Heart right ventricle (tissue), 16 donors: ENCODE results near the gene UNC5C. TPM values are rescaled to one million over a fixed set of nuclear protein-coding genes. Genes with fewer than 3 reads are reported as not detected.

ENCODE experiments used
- ATAC-seq, 8 donors: fragments of 200-7000 bp; cut with Tn5 transposase; one replicate each; pipeline ENCODE4 v1.9.1; 2020; ENCODE audit warnings: mild to moderate bottlenecking in 8 of 8, moderate library complexity in 8 of 8, moderate number of reproducible peaks in 1 of 8
- DNase-seq, 2 donors: peaks; one replicate each; pipeline ENCODE4 v3.0.0-alpha.2; 2020
- H3K27ac ChIP-seq, 10 donors: fragments of 200-600 bp; sonication (generic) in 2 of 10; one replicate each; pipeline versions ENCODE4 v1.5.0 to v1.8.0; 2020 to 2022; ENCODE audit warnings: mild to moderate bottlenecking in 3 of 10
- H3K27me3 ChIP-seq, 7 donors: fragments of 200-600 bp; one replicate each; pipeline ENCODE4 v1.8.0; 2021 to 2022; ENCODE audit warnings: mild to moderate bottlenecking in 2 of 7
- H3K36me3 ChIP-seq, 9 donors: fragments of 200-600 bp; sonication (generic) in 1 of 9; one replicate each; pipeline versions ENCODE4 v1.5.0 to v1.8.0; 2020 to 2022; ENCODE audit warnings: mild to moderate bottlenecking in 2 of 9
- H3K4me1 ChIP-seq, 9 donors: fragments of 200-600 bp; sonication (generic) in 1 of 9; one replicate each; pipeline versions ENCODE4 v1.5.0 to v1.8.0; 2020 to 2022; ENCODE audit warnings: mild to moderate bottlenecking in 4 of 9
- H3K4me3 ChIP-seq, 10 donors: fragments of 200-600 bp; sonication (generic) in 2 of 10; one replicate each; pipeline versions ENCODE4 v1.5.0 to v1.8.0; 2020 to 2022; ENCODE audit warnings: mild to moderate bottlenecking in 7 of 10, moderate library complexity in 2 of 10
- H3K9me3 ChIP-seq, 11 donors: fragments of 200-600 bp in 10 of 11; sonication (generic) in 2 of 11; one replicate each; pipeline versions ENCODE4 v1.5.0 to v1.8.0; 2013 to 2022; ENCODE audit warnings: mild to moderate bottlenecking in 2 of 11, control low read depth in 1 of 11, moderate library complexity in 1 of 11
- WGBS, 2 donors: extraction: QIAGEN DNeasy Blood & Tissue Kit; methylation state at CpG; one replicate each; pipeline ENCODE4 v1.1.7; 2013; ENCODE audit warnings: inconsistent platforms in 1 of 2; 5-methylcytosine and 5-hydroxymethylcytosine counted together
- intact Hi-C, 10 donors: fragments of 100-400 bp; cut with DNase I; formaldehyde crosslinking; loops; one replicate each; pipeline versions ENCODE4 v1.11.1 to v1.14.2; 2022
- polyA plus RNA-seq, 2 donors: library from polyadenylated mRNA; stranded (reverse); fragments of 200-250 nt; gene quantifications; one replicate each; pipeline ENCODE4 v1.2.3, GENCODE V29; 2013
- total RNA-seq, 10 donors: library from RNA; stranded (reverse); fragmentation: NEBNext Ultra II Directional in 3 of 10; extraction: Animal tissue kit (Norgen Biotek cat#: 25700) in 3 of 10; gene quantifications; one replicate each; pipeline versions ENCODE4 v1.2.1 to v1.2.4, GENCODE V29; 2021 to 2023
- TF ChIP-seq, protein P1 (sequence below), 9 donors: fragments of 200-600 bp; sonication (generic) in 2 of 9; IDR thresholded peaks; one replicate each; pipeline versions ENCODE4 v1.5.0 to v1.8.0; 2021 to 2022; ENCODE audit warnings: antibody characterized with exemption in 9 of 9, mild to moderate bottlenecking in 5 of 9, moderate library complexity in 1 of 9
- donor health status: Arrhythmogenic right ventricular cardiomyopathy.
- donor health status: ischemic (EF 13 %, LVEDD 7.1; RV severe dilation, severe dysfunction).
- donor health status: healthy with polysubstance abuse.
- donor health status: DM: no; HTN: yes; CAD: no.
- donor health status: DM: no; HTN: no; CAD: no.
- donor health status: ischemic (EF 25% LVEDD 6.9; RV normal size, moderate dysfunction).
- donor health status: ischemic (EF 25% LVEDD 5.7; RV mildly dilated, moderate dysfunction).
- donor health status: healthy.
- donor health status: DM: yes; HTN: yes; CAD: no.
- donor health status: Ischemic cardiomyopathy.
- donor health status: ischemic (EF 35%, LVEDD 5.7; RV mildly dilated, moderate dysfunction).
- donor health status: nonischemic (EF 11% LVEDD 7.7; RV severe dilation, severe dysfunction).
- donor health status: DM: yes; HTN: yes; CAD: no.
- donor health status: PGD.
- donor health status: ischemic (EF 29% LVEDD 5.4; RV normal size, mild dysfunction).
- donor health status: nonischemic (EF 23%, LVEDD 6.1; RV moderate dilation, normal function).

The UNC5C gene
- total and polyA plus RNA-seq, 12 donors, result 0.44 to 3.2 (median 1.5) TPM

DNA sequence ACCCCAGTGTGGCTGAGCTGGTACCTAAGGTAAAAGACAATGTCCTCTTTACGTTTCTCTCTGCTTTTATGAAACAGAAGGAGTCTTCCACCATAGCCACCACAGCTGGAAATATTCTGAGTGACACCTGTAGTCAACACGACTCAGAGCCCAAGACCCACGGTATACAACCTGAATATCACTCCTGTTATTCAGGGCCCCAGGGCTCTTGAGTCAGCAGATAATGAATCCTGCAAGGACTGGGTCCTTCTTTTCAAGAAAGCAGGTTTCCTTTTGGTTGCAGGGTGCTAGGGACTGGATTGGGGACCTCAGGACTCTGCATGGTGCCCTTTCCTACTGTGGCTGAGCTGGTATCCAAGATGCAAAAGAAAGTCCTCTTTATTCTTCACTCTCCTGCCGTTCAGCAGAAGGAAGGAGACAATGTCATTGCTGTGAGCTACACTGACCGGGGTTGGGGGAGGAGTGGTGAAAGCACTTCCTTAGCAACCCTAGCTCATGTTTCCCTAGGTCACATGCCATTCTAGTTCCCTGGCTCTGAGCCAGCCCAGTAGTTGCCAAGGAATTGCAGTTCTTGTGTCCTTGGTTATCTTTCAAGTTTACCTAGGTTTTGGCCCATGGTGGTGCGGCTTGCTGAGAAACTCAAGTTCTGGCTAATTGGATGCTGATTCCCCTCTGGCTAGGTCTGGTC is 23.7 kb upstream of the UNC5C start:
- H3K27ac ChIP-seq, result no peak overlapping the region
- 38 to 40% methylated on average over 6 of the region's 6 CpGs for WGBS, 2 donors
- no peaks in the 10 kb centered on the region for H3K36me3 ChIP-seq
- H3K4me1 ChIP-seq, result no peaks in the 10 kb centered on the region
- no peak overlapping the region for H3K4me3 ChIP-seq
- DNase-seq (peak; percentile 12 to 54), ATAC-seq (peak in 2 of 8 donors; percentile 27 to 69)
- intact Hi-C loops, result no loop called here
- TF ChIP-seq, protein P1, sequence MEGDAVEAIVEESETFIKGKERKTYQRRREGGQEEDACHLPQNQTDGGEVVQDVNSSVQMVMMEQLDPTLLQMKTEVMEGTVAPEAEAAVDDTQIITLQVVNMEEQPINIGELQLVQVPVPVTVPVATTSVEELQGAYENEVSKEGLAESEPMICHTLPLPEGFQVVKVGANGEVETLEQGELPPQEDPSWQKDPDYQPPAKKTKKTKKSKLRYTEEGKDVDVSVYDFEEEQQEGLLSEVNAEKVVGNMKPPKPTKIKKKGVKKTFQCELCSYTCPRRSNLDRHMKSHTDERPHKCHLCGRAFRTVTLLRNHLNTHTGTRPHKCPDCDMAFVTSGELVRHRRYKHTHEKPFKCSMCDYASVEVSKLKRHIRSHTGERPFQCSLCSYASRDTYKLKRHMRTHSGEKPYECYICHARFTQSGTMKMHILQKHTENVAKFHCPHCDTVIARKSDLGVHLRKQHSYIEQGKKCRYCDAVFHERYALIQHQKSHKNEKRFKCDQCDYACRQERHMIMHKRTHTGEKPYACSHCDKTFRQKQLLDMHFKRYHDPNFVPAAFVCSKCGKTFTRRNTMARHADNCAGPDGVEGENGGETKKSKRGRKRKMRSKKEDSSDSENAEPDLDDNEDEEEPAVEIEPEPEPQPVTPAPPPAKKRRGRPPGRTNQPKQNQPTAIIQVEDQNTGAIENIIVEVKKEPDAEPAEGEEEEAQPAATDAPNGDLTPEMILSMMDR (IDR thresholded peaks at IDR 0.05), result no peak
- peaks cover 0 to 60% (median 12%) of the 10 kb centered on the region in 11 donors for H3K9me3 ChIP-seq
- no peaks in the 10 kb centered on the region for H3K27me3 ChIP-seq

DNA sequence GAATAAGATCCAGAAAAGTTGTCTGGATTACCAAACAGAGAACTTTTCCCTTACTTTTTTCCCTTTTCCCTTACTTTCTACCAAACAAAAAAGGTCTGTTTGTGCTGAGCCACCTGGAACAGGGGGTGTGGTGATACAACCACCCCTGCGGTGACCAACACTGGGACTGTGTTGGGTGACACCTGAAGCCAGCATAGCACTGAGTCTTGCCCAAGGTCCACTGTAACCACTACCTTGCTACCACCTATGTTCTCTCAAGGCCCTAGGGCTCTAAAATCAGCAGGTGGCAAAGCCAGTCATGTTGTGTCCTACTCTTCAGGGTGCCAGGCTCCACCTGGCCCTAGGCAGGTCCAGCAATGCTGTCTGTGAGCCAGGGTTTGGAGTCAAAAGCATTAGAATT is 22.8 kb upstream of the UNC5C start:
- Histone ChIP-seq H3K27me3 (no peaks in the 10 kb centered on the region), H3K4me3 (no peak overlapping the region), H3K27ac (no peak overlapping the region), H3K4me1 (no peaks in the 10 kb centered on the region), H3K36me3 (no peaks in the 10 kb centered on the region), H3K9me3 (peaks cover 0 to 59% (median 11%) of the 10 kb centered on the region in 11 donors)
- DNase-seq (no peak), ATAC-seq (no peak)
- intact Hi-C loops, result no loop called here
- whole genome bisulfite sequencing, 2 donors, result 95 to 96% methylated on average over 1 of the region's 1 CpG
- TF ChIP-seq, protein P1 (IDR thresholded peaks at IDR 0.05), result no peak

DNA sequence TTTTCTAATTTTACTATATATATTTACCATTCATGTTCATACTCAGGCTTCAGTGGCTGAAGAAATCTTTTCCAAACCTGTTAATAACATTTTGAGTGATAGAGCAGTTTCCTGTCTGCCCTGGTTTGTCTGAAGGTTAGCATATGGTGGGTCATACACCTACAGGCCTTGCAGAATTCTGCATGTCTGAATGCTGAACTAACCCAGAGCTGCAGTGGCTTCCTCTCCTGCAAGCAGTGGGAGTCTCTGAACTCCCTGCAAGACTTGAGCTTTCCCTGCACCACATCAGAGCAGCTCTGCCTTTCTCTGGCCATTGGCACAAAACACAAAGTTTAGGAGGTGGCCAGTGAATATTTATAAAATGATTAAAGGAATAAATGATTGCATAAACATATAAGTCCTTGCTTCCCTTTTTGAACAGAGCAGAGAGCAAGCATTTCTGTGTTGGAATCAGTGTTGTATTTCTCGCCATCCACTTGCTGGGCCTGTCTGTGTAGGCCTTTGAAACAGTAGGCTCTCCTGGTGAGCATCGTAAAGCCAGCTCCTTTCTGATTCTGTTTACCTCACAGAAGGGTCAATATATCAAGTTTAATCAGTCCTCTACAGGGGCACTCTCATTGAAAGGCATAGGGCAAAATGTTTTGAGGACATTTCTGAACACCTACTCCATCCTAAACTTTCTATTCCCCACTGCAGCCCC is 15.0 kb upstream of the UNC5C start:
- no peak overlapping the region for H3K27ac ChIP-seq
- H3K4me3 ChIP-seq, result no peak overlapping the region
- DNase-seq (no peak), ATAC-seq (no peak)
- WGBS, 2 donors, result 83 to 90% methylated on average over 2 of the region's 2 CpGs
- H3K36me3 ChIP-seq, result no peaks in the 10 kb centered on the region
- intact Hi-C loops, result no loop called here
- no peaks in the 10 kb centered on the region for H3K27me3 ChIP-seq
- TF ChIP-seq, protein P1 (IDR thresholded peaks at IDR 0.05), result no peak
- H3K4me1 ChIP-seq, result no peaks in the 10 kb centered on the region
- H3K9me3 ChIP-seq, result peaks cover 0 to 25% (median 2%) of the 10 kb centered on the region in 11 donors

DNA sequence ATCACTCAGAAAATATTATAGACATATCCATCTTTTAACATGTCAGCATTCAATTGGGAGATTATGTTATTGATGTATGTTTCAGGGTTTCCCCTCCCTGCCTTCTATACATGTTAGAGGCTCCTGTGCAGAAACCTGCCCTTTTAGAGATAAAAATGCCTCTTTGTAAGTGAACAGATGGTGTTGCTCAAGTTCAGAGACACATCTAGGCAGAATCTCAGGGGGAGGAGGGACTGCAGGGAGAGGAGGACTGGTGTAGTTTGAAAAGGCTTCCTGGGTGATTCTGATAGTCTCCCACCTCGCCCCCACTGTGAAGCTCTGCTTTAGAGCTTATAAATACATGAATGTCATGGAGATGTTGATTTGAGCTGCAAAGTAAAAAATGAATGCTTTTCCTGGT is 12.0 kb upstream of the UNC5C start:
- Histone ChIP-seq H3K27ac (no peak overlapping the region), H3K36me3 (no peaks in the 10 kb centered on the region), H3K4me1 (no peaks in the 10 kb centered on the region), H3K27me3 (no peaks in the 10 kb centered on the region), H3K9me3 (peaks cover 0 to 5% (median 0%) of the 10 kb centered on the region in 11 donors), H3K4me3 (no peak overlapping the region)
- 60 to 61% methylated on average over 1 of the region's 1 CpG for WGBS, 2 donors
- ATAC-seq, result no peak
- TF ChIP-seq, protein P1 (IDR thresholded peaks at IDR 0.05), result no peak
- no peak for DNase-seq
- intact Hi-C loops, result no loop called here
